GM10266 (cell line): ENCODE measurements around the gene TMEM63A.
"Not testable (repeated sequence)": the region's sequence is repeated elsewhere in the genome, so short reads cannot be mapped to it uniquely, and the experiment has no call there.

Experiments used
- DNase-seq: peaks from one replicate; pipeline ENCODE4 v3.0.0; 2012; ENCODE audit errors: extremely low spot score
- TF ChIP-seq, protein P1 (sequence below): IDR thresholded peaks from 2 replicates; pipeline ENCODE4 v1.5.1; 2012; ENCODE audit warnings: mild to moderate bottlenecking, low read depth; ENCODE audit not compliant: control insufficient read depth, insufficient read depth; ENCODE audit errors: missing control alignments

TMEM63A gene

DNA sequence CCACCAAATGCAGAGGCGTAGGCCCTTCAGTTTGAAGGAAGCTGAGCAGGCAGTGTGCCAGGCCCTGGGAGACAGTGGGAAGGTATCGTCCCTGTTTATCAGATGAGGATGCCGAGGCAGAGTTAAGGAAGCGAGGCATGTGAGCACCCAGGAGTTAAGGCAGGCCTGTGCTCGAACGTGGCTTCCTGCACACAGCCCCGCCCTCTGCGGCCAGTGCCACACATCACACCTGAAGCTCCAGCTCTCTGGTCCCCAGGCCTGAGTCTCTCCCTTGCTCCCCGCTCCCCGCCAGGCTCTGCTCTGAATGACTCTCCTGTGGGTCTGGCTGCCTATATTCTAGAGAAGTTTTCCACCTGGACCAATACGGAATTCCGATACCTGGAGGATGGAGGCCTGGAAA, 40.1 kb downstream of the TMEM63A start:
- no peak for DNase-seq
- TF ChIP-seq, protein P1, sequence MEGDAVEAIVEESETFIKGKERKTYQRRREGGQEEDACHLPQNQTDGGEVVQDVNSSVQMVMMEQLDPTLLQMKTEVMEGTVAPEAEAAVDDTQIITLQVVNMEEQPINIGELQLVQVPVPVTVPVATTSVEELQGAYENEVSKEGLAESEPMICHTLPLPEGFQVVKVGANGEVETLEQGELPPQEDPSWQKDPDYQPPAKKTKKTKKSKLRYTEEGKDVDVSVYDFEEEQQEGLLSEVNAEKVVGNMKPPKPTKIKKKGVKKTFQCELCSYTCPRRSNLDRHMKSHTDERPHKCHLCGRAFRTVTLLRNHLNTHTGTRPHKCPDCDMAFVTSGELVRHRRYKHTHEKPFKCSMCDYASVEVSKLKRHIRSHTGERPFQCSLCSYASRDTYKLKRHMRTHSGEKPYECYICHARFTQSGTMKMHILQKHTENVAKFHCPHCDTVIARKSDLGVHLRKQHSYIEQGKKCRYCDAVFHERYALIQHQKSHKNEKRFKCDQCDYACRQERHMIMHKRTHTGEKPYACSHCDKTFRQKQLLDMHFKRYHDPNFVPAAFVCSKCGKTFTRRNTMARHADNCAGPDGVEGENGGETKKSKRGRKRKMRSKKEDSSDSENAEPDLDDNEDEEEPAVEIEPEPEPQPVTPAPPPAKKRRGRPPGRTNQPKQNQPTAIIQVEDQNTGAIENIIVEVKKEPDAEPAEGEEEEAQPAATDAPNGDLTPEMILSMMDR: no peak

- TF ChIP-seq, protein P1: no peak
- no peak for DNase-seq
These were observed 41.5 kb downstream of the TMEM63A start for GRCh38 chr1:225840713-225841112.

GRCh38 chr1:225840223-225840610, 42.0 kb downstream of the TMEM63A start:
- TF ChIP-seq, protein P1: no peak
- DNase-seq: no peak

DNA sequence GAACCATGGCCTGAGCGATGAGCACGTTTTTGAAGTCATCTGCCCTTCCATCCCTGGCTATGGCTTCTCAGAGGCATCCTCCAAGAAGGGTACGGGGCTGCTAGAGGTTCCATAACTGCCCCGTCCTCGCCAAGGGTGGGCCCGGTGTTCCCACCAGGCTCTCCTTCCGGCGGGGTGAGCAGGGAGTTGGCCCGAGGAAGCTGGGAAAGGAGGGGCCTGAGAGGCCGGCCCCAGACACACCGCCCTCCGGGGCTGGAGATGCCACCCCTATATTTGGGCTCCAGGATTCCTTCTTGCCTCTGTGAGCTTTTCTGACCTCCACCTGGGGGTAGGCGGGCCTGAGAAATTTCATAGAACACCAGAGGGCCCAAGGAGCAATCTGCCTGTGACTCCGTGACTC, 43.4 kb downstream of the TMEM63A start:
- TF ChIP-seq, protein P1: no peak
- DNase-seq: no peak

DNA sequence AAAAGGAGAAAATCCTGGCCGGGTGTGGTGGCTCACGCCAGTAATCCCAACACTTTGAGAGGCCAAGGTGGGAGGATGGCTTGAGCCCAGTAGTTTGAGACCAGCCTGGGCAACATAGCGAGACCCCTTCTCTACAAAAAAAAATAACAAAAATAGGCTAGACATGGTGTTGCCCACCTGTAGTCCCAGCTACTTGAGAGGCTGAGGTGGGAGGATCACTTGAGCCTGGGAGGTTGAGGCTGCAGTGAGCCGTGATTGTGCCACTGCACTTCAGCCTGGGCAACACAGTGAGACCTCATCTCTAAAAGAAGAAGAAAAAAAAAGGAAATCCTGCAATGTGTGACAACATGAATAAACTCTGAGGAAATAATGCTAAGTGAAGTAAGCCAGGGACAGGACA, 45.9 kb downstream of the TMEM63A start:
- DNase-seq: not testable (repeated sequence)

- TF ChIP-seq, protein P1: no peak
- no peak for DNase-seq
These were observed 46.3 kb downstream of the TMEM63A start for GRCh38 chr1:225835856-225836255.

DNA sequence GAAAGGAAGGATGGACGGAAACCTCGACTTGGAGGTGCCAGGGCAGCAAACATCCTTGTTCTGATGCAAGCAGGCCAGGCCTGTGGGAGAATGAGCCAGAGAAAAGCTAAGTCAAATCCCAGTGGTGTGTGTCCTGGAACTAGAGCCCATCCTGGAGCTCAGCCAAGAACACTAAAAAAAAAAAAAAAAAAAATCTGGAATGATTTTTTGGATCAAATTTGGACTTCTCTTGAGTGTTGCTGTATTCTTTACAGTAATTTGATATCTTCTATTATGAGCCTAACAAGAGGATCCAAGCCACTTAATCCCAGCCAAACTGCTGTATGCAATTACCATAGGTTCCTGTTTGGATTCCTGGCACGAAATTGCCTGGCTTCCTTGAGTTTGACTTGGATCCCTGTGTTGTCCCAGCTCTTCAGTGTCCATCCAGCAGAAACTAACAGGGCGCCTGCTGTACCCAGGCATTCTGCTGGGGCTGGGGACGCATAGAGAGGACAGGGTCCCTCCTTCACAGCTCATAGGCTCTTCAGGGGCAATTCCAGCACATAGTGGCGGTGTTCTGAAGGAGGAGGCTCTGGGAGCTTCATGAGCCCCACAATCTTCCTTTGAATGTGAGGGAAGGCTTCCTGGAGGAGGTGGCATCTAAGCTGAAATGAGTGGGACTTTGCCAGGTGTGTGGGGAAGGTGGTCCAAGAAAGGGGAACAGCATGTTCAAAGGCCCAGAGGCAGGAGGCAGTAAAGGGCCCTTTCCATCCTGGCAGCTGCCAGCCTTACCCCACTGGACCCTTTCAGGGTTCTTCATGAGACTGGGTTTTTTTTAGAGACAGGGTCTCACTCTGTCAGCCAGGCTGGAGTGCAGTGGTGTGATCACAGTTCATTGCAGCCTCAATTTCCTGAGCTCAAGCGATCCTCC, 47.5 kb downstream of the TMEM63A start:
- TF ChIP-seq, protein P1: no peak
- no peak for DNase-seq
